ENCODE results near the gene SNX33. TPM values are rescaled to one million over a fixed set of nuclear protein-coding genes. Genes with fewer than 3 reads are reported as not detected.
"Not testable (repeated sequence)": the region's sequence is repeated elsewhere in the genome, so short reads cannot be mapped to it uniquely, and the experiment has no call there.

The SNX33 gene
- total RNA-seq, 3 donors from 2014 or later, result 23.6 to 38.2 (median 28.7) TPM

DNA sequence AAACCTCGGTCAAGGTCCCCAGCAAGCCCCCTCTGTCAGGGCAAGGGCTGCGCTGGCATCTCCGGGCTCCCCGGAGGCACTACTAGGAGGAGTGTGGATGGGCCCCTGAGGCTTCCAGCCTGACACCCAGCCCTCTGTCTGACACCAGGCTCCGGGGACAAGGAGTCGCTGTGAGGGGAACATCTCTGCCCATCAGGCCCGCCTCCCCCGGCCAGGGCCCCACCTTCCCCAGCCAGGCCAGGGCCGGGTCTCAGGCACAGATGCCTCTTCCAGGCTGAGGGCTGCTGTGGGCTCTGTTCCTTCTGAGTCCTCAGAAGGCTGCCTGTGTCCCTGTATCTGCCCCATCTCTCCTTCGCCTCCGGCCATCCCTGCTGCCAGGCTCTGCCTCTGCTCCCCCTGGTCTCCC lies 49.1 kb downstream of the SNX33 start:
- no peaks in the 10 kb centered on the region for H3K9me3 ChIP-seq
- no peak overlapping the region for H3K4me3 ChIP-seq
- no peaks in the 10 kb centered on the region for H3K36me3 ChIP-seq (ENCODE audit: low read depth)
- DNase-seq (no peak), ATAC-seq (no peak)
- TF ChIP-seq, protein P1, sequence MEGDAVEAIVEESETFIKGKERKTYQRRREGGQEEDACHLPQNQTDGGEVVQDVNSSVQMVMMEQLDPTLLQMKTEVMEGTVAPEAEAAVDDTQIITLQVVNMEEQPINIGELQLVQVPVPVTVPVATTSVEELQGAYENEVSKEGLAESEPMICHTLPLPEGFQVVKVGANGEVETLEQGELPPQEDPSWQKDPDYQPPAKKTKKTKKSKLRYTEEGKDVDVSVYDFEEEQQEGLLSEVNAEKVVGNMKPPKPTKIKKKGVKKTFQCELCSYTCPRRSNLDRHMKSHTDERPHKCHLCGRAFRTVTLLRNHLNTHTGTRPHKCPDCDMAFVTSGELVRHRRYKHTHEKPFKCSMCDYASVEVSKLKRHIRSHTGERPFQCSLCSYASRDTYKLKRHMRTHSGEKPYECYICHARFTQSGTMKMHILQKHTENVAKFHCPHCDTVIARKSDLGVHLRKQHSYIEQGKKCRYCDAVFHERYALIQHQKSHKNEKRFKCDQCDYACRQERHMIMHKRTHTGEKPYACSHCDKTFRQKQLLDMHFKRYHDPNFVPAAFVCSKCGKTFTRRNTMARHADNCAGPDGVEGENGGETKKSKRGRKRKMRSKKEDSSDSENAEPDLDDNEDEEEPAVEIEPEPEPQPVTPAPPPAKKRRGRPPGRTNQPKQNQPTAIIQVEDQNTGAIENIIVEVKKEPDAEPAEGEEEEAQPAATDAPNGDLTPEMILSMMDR (IDR thresholded peaks at IDR 0.05), result no peak
- intact Hi-C loops (cut with DNase I, micrococcal nuclease), result no loop called here
- H3K4me1 ChIP-seq (ENCODE audit: low read depth), result peaks cover 8% of the 10 kb centered on the region

DNA sequence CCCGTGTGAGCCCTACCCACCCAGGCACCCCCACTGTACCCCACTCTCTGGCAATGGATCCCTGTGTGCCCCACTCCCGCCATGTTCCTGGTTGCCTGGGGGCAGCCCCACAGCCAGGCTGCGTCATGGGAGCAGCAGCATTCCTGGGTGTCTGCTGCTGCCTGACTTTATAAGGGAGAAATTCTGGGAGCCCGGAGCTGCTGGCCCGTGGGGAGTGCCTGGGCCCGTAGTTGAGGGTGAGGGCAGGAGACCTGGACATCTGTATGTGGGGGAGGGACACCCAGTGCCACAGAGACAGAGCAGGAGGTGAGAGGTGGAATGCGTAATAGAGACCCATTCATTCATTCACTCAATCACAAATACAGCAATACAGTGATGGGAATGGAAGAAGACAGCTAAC lies 49.8 kb downstream of the SNX33 start:
- H3K4me3 ChIP-seq, result no peak overlapping the region
- ATAC-seq (no peak), DNase-seq (no peak)
- TF ChIP-seq, protein P1 (IDR thresholded peaks at IDR 0.05), result no peak
- H3K4me1 ChIP-seq (ENCODE audit: low read depth), result peaks cover 8% of the 10 kb centered on the region
- intact Hi-C loops (cut with DNase I, micrococcal nuclease), result no loop called here
- H3K9me3 ChIP-seq, result no peaks in the 10 kb centered on the region
- H3K36me3 ChIP-seq (ENCODE audit: low read depth), result no peaks in the 10 kb centered on the region

DNA sequence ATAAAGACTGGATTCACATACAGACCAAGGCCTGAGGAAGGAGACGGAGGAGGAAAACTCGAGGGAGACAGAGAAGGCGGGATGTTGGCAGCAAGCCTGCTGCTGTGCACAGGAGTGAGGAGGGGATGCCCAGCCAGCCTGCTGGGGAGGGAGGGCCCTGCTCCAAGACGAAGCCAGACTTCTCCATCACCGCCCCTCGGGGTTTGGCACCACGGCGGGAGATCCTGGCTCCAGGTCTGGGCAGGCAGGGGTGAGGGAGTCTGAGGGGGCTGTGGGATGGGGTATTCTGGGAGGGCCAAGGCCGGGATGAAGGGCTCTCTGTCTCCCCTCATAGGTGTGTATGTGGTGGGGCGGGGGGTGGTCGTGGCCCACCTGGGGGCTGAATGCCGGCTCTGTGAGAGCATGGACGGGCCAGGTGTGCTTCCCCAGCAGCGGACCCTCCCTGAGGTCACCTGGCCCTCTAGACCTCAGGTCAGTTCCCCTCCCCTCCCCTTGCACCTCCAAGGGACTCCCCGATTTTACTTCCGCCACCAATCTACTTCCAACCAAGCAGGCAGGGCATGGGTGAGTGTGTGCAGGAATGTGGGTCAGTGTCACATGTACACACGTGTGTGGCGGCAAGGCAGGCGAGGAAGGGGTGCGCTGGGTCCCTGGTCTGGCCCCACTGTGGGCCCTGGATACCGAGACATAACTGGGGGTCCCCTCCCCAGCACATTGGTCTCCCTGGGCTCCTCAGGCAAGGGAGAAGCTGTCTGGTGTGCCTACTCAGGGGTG lies 50.4 kb downstream of the SNX33 start:
- H3K9me3 ChIP-seq; H3K4me3 ChIP-seq; H3K4me1 ChIP-seq (ENCODE audit: low read depth); intact Hi-C loops (cut with DNase I, micrococcal nuclease); H3K36me3 ChIP-seq (ENCODE audit: low read depth); ATAC-seq; DNase-seq: not testable (repeated sequence)

DNA sequence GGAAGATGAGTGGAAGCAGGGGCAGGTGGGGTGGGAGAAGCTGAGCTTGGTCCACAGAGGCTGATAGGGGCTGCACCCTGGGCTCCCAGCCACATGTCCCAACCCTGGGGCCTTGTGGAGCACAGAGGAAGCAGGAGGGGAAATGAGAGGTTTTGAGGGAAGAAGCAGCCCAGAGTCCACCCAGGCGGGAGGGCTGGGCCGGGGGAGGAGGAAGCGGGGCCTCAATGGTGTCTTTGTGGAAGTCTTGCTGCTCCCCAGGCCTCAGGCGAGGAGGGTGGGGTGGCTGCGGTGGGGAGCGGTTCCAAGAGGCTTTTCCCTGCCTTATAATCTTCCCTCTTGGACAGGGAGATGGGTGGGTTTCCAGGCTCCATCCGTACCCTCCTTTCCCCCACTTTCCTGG lies 51.8 kb downstream of the SNX33 start:
- not testable (repeated sequence) for ATAC-seq

DNA sequence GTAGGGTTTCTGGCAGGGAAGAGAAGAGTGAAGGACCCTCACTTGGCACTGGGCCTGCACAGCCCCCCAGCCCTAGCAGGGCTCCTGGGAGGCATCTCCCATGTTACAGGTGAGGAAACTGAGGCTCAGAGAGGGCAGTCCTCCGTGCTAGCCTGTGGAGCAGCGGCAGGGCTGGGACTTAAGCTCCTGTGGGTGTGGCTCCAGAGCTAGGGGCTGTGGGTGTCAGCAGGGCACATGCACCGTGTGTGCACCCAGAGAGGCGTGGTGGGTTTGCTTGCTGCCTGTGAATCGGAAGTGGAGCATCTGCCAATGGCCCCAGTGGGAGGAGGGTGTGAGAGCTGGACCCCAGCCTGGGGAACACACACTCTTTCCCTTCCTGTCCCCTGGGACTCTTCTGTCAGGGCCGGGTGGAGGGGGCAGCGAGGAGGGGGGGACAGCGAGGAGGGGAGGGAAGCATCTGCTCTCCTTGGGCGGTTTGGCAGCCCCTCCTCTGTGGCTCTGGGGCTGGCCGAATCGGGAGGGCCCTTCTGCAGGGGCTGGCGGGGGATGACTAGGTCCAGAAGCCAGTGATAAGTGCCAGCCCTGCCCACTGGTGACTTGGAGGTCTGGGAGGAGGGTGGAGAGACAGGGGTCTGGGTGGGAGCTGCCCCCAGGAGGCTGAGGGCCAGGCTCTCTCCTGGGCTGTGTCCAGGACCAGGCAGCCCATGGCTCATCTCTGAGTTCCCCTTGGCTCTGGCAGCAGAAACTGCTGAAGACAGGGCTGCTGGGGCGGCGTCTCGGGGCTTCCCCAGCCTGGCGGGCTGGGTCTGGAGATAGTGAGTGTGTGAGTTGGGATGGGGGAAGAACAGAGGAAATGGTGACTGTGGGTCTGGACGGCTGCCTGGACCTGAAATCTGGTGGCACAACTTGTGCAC lies 52.5 kb downstream of the SNX33 start:
- H3K4me3 ChIP-seq; H3K9me3 ChIP-seq; intact Hi-C loops (cut with DNase I, micrococcal nuclease); H3K36me3 ChIP-seq (ENCODE audit: low read depth); H3K4me1 ChIP-seq (ENCODE audit: low read depth): not testable (repeated sequence)
- ATAC-seq, result peak; percentile 47
- DNase-seq, result peak in 1 of 3 donors; percentile 71

More for the DNA sequence above, 51.8 kb downstream of the SNX33 start:
- intact Hi-C loops (cut with DNase I, micrococcal nuclease); H3K36me3 ChIP-seq (ENCODE audit: low read depth); H3K9me3 ChIP-seq; H3K4me3 ChIP-seq; DNase-seq; H3K4me1 ChIP-seq (ENCODE audit: low read depth): not testable (repeated sequence)

DNA sequence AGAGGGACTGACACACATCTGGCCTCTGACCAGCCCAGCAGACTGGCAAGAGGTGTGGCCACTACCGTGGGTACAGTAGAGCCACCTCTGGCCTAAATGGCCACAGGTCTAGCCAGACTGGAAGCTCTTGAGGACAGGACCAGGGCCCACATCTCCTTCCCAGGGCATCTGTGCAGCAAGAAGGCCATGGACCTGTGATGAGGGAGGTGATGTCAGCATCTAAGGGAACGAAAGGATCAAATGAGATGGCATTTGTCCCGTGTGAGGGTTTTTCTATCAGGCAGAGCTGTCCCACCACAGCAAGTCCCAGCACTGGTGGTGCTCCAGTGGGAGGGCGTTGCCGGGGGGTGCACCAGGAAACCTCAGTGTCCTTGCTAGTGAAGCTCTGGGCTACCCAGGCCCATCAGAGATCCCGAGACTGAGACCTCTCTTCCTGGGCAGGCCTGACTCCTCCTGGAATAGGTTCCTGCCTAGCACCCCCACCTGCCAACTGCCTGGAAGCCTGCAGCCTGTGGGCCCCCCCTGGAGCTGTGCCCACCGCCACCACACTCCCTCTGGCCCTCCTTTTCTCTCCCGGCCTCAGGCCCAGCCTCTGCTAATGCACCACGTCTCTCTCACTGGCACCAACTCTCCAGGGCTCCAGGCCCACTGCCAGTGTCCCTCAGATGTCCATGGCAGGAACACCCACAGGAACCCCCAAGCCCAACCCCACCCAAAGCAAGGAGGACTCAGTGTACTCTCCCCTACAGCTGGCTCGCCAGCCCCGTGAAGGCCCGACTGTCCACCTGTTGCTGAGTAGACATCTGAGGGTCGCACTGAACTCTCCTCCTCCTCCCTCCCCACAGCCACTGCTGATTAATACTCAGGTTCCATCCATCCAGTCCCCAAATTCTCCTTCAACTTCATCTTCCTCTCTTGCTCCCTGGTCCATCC lies 53.6 kb downstream of the SNX33 start:
- H3K36me3 ChIP-seq (ENCODE audit: low read depth); intact Hi-C loops (cut with DNase I, micrococcal nuclease); H3K4me1 ChIP-seq (ENCODE audit: low read depth); ATAC-seq; DNase-seq; H3K9me3 ChIP-seq; H3K4me3 ChIP-seq: not testable (repeated sequence)

DNA sequence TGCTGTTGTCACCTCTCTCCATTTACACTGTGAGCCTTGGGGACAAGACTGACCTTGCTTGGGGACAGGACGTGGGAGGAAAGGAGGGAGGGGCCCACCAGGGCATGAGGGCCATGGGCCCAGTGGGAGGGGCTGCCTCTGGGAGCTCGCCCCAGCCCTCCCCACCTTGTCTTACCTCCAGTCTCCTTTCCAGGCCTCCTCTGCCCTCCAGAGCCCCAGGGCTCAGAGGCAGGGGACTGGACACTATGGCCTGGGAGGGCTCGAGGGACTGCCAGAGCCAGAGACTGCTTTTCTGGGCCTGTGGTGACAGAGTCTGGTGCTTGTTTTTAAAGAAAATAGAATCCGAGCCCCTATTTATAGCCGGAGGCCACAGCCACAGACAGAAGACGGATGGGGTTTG lies 54.7 kb downstream of the SNX33 start:
- Histone ChIP-seq H3K4me1 (ENCODE audit: low read depth) (no peaks in the 10 kb centered on the region), H3K36me3 (ENCODE audit: low read depth) (no peaks in the 10 kb centered on the region), H3K9me3 (no peaks in the 10 kb centered on the region), H3K4me3 (no peak overlapping the region)
- DNase-seq (no peak), ATAC-seq (no peak)
- intact Hi-C loops (cut with DNase I, micrococcal nuclease), result no loop called here
- TF ChIP-seq, protein P1 (IDR thresholded peaks at IDR 0.05), result no peak

DNA sequence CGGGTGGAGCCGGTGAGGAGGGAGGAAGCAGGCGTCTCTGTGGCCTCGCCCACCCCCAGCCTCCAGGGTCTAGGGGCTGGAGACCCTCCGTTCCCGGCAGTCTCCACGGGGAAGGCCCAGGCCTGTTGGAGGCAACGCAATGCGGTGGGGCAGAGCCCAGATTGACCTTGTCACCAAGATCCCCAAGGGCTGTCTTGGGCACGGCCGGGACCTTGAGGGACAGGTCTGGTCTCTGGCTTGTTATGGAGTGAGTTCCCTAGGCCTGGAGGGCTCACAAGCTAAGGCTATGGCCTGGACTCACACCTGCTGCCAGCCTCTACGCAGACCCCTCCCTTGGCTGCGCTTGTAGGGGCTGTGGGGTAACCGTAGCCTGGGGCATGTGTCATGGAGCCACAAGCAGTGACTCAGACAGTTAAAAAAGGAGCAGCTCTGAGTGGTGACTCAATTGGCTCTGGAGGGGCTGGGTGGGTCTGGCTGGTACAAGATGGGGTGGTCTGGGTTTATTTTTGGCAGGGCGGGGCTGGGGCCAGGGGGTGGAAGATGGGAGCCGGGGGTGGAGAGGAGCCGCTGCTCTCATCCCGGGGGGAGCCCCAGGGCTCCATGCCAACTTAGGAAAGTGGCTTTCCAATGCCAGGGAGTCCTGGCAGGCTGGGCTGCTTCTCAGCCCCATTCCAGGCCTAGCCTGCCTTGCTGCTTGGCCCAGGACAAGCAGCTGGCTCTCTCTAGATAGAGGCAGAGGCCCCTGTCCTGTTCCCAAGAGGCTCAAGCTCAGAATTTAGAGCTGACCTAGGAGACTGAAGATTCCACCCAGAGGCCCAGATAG lies 55.9 kb downstream of the SNX33 start:
- DNase-seq; H3K4me1 ChIP-seq (ENCODE audit: low read depth); H3K4me3 ChIP-seq; intact Hi-C loops (cut with DNase I, micrococcal nuclease); H3K36me3 ChIP-seq (ENCODE audit: low read depth); H3K9me3 ChIP-seq: not testable (repeated sequence)
- ATAC-seq, result peak; percentile 12
